Colon (tissue), 2 donors: ENCODE measurements around the gene RGCC.

Source experiments
- FAIRE-seq: peaks from 2 replicates; lab custom pipeline; 2012; peaks lifted over from hg19 to GRCh38; lab: Jason Lieb, UNC
- donor health status: control.
- donor health status: control.

The RGCC gene

GRCh38 chr13:41516760-41517159, 59.4 kb downstream of the RGCC start:
- FAIRE-seq: no peak

GRCh38 chr13:41520016-41520659, 62.8 kb downstream of the RGCC start:
- no peak for FAIRE-seq
